Fibroblast of the aortic adventitia (primary cell): ENCODE data around the gene PLA2G4B. TPM values are rescaled to one million over a fixed set of nuclear protein-coding genes. Genes with fewer than 3 reads are reported as not detected.

Experiments
- DNase-seq: peaks from one replicate; pipeline ENCODE4 v3.0.0-alpha.2; 2010; ENCODE audit warnings: low read depth
- H3K4me3 ChIP-seq: 2 replicates; pipeline ENCODE4 v1.5.1; 2011; ENCODE audit warnings: low read depth, mild to moderate bottlenecking, control low read depth, low read length, moderate library complexity
- CTCF ChIP-seq: IDR thresholded peaks from 2 replicates; pipeline ENCODE4 v1.5.1; 2011; ENCODE audit warnings: mild to moderate bottlenecking, low read length, control low read depth, inconsistent platforms; ENCODE audit not compliant: insufficient read depth
- total RNA-seq: library from RNA; depleted of rRNA; stranded (reverse); fragments of >200 nt; gene quantifications from 2 replicates; pipeline ENCODE4 v1.2.3, GENCODE V29; 2012; ENCODE audit warnings: low replicate concordance

PLA2G4B gene
- total RNA-seq, 1 donor = 0.54 TPM

GRCh38 chr15:41854443-41854842 lies 15.8 kb downstream of the PLA2G4B start:
- DNase-seq = no peak
- H3K4me3 ChIP-seq = no peak overlapping the region
- no peak for TF ChIP-seq CTCF

- no peak for DNase-seq
- no peak for TF ChIP-seq CTCF
- H3K4me3 ChIP-seq = no peak overlapping the region
These were observed 16.8 kb downstream of the PLA2G4B start for GRCh38 chr15:41855261-41855961.

- H3K4me3 ChIP-seq = no peak overlapping the region
- no peak for DNase-seq
- TF ChIP-seq CTCF = no peak
These were observed 17.6 kb downstream of the PLA2G4B start for GRCh38 chr15:41856262-41856661.

- no peak overlapping the region for H3K4me3 ChIP-seq
- no peak for DNase-seq
- no peak for TF ChIP-seq CTCF
These were observed 18.1 kb downstream of the PLA2G4B start for GRCh38 chr15:41856716-41857115.

- no peak for TF ChIP-seq CTCF
- no peak overlapping the region for H3K4me3 ChIP-seq
- DNase-seq = no peak
These were observed 18.7 kb downstream of the PLA2G4B start for GRCh38 chr15:41857316-41857715.

DNA sequence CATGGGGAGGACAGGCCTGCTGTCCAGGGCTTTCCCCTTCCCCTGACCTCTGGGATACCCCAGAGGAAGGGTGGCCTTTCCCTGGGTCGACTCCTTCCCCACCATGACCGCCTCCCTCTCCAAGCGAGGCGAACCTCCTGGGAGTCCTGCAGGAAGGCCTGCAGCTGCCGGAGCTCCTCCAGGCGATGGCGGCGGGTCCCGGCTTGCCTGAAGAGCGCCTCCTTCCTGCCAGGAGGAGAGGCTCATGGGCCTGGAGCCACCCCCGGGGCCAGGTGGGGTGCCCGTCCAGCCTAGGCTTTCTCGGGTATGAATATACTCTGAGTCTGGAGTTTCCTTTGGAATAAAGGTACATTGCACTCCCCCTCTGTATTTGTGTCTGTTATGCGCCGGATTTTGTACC lies 20.1 kb downstream of the PLA2G4B start:
- TF ChIP-seq CTCF = no peak
- no peak for DNase-seq

GRCh38 chr15:41860049-41860828 lies 21.6 kb downstream of the PLA2G4B start:
- no peak for DNase-seq
- TF ChIP-seq CTCF = no peak
- no peak overlapping the region for H3K4me3 ChIP-seq

More for the DNA sequence above, 20.1 kb downstream of the PLA2G4B start:
- no peak overlapping the region for H3K4me3 ChIP-seq
